K562 (cell line): Measurements from ENCODE around the gene POLR2B. TPM values are rescaled to one million over a fixed set of nuclear protein-coding genes. Genes with fewer than 3 reads are reported as not detected.

Source experiments
- ATAC-seq: fragments of 200-7000 bp; cut with Tn5 transposase; 3 replicates; pipeline ENCODE4 v1.9.1; 2020; ENCODE audit warnings: moderate library complexity
- BruUV-seq: library from RNA; stranded (reverse); fragments of 400-500 nt; replicated peaks from 2 replicates; lab custom pipeline; 2021; lab: Mats Ljungman, UMichigan
- CTCF ChIA-PET: fragments of 300-600 bp; formaldehyde crosslinking; extraction: SDS; loops from one replicate; lab custom pipeline; 2021; ENCODE audit warnings: low intra/inter-chr PET ratio; lab: Yijun Ruan, JAX
- POLR2A ChIA-PET: fragments of 300-600, 350-650 bp; sonication (Branson Sonifier 250); formaldehyde crosslinking; extraction: SDS; loops from one replicate; lab custom pipeline; 2021; ENCODE audit warnings: antibody characterized with exemption, inconsistent platforms; lab: Yijun Ruan, JAX
- DNase-seq, 4 experiments: peaks; one replicate each; pipeline versions ENCODE4 v3.0.0 to v3.0.0-alpha.2; 2011 to 2018; ENCODE audit warnings: low spot score in 3 of 4, mixed read lengths in 3 of 4; ENCODE audit errors: extremely low read depth in 1 of 4
- FAIRE-seq: peaks from 2 replicates; lab custom pipeline; 2011; peaks lifted over from hg19 to GRCh38; lab: Jason Lieb, UNC
- H2AFZ ChIP-seq: 2 replicates; pipeline ENCODE4 v1.6.0; 2011; ENCODE audit warnings: low read depth, low read length, control low read depth, inconsistent platforms
- H3K27ac ChIP-seq: fragments of 200-600 bp; 3 replicates; pipeline ENCODE4 v1.8.0; 2011; ENCODE audit warnings: low read depth, mild to moderate bottlenecking, control low read depth, inconsistent platforms, low read length, moderate library complexity, mixed read lengths; ENCODE audit errors: extremely low read depth
- H3K27me3 ChIP-seq, 2 experiments: fragments of 300-600 bp in 1 of 2; 2 replicates in 1 of 2; 3 replicates in 1 of 2; pipeline versions ENCODE4 v1.6.0 to v1.8.0; 2011; ENCODE audit warnings: inconsistent platforms in 2 of 2, low read length in 2 of 2, mild to moderate bottlenecking in 1 of 2, mixed read lengths in 1 of 2, moderate library complexity in 1 of 2; ENCODE audit not compliant: control insufficient read depth in 2 of 2, insufficient read depth in 2 of 2
- H3K36me3 ChIP-seq: fragments of 300-600 bp; 3 replicates; pipeline ENCODE4 v1.8.0; 2011; ENCODE audit warnings: mild to moderate bottlenecking, low read length, inconsistent platforms; ENCODE audit not compliant: control insufficient read depth, insufficient read depth
- H3K4me1 ChIP-seq, 2 experiments: fragments of 200-600 bp in 1 of 2; replicated peaks in 1 of 2; 2 replicates in 1 of 2; 3 replicates in 1 of 2; pipeline versions ENCODE4 v1.5.1 to v1.8.0; 2011; ENCODE audit warnings: inconsistent platforms in 2 of 2, low read length in 2 of 2, mild to moderate bottlenecking in 1 of 2, mixed read lengths in 1 of 2, moderate library complexity in 1 of 2; ENCODE audit not compliant: control insufficient read depth in 2 of 2, insufficient read depth in 2 of 2
- H3K4me2 ChIP-seq: 2 replicates; pipeline ENCODE4 v1.6.1; 2011; ENCODE audit warnings: low read length, control low read depth, inconsistent platforms, mixed read lengths; ENCODE audit not compliant: insufficient read depth
- H3K4me3 ChIP-seq: fragments of 200-600 bp; sonication (generic), shearing (Covaris generic); 2 replicates; pipeline ENCODE4 v1.5.1; 2016; ENCODE audit warnings: control low read depth, inconsistent platforms
- H3K79me2 ChIP-seq: fragments of 200-600 bp; 3 replicates; pipeline ENCODE4 v1.8.0; 2011; ENCODE audit warnings: low read length, inconsistent platforms; ENCODE audit not compliant: control insufficient read depth, insufficient read depth
- H3K9ac ChIP-seq, 2 experiments: 2 replicates each; pipeline versions ENCODE4 v1.6.0 to v1.6.1; 2011; ENCODE audit warnings: low read depth in 2 of 2, low read length in 2 of 2, control low read depth in 1 of 2, inconsistent platforms in 1 of 2, mild to moderate bottlenecking in 1 of 2, mixed read lengths in 1 of 2; ENCODE audit not compliant: insufficient read depth in 1 of 2
- H3K9me1 ChIP-seq: one replicate; pipeline ENCODE4 v1.6.0; 2011; ENCODE audit warnings: inconsistent platforms, mild to moderate bottlenecking, low read length, moderate library complexity; ENCODE audit not compliant: control insufficient read depth, insufficient read depth
- H3K9me3 ChIP-seq: replicated peaks from 2 replicates; pipeline ENCODE4 v1.5.1; 2011; ENCODE audit warnings: low read depth, low read length, inconsistent platforms; ENCODE audit not compliant: control insufficient read depth, insufficient read depth
- H4K20me1 ChIP-seq: replicated peaks from 2 replicates; pipeline ENCODE4 v1.6.1; 2011; ENCODE audit warnings: low read length, inconsistent platforms, mixed read lengths; ENCODE audit not compliant: control insufficient read depth, insufficient read depth
- WGBS: fragments of 100-300 bp; shearing (Covaris generic); methylation state at CpG from one replicate; pipeline ENCODE4 v1.1.6; 2016; ENCODE audit warnings: low coverage, mixed read lengths; ENCODE audit not compliant: insufficient coverage; ENCODE audit errors: missing lambda C conversion rate; 5-methylcytosine and 5-hydroxymethylcytosine counted together
- in situ Hi-C: fragments of 300-500 bp; cut with MboI; formaldehyde crosslinking; loops from 4 replicates; pipeline ENCODE4 v1.15.0; 2018; ENCODE audit warnings: inconsistent platforms, mixed read lengths
- intact Hi-C: fragments of 100-400 bp; cut with micrococcal nuclease; formaldehyde crosslinking; loops from 2 replicates; pipeline ENCODE4 v1.14.2; 2022
- polyA plus RNA-seq, 8 experiments: library from polyadenylated mRNA; depleted of rRNA in 4 of 8; stranded (reverse) in 5 of 8; unstranded in 3 of 8; fragments of >200 nt; fragmentation: Nextera tagmentation in 2 of 8; fragmentation: Illumina TruSeq in 1 of 8; extraction: Ambion mirVana in 2 of 8; extraction: Trizol in 1 of 8; gene quantifications; 2 replicates each; pipeline versions ENCODE4 v1.2.1 to v1.2.3, GENCODE V29; 2011 to 2014; ENCODE audit warnings: inconsistent platforms in 1 of 8, missing spikeins in 1 of 8
- total RNA-seq, 7 experiments: library from RNA; depleted of rRNA in 6 of 7; stranded (reverse); fragments of >200 nt in 6 of 7; fragmentation: Illumina TruSeq in 2 of 7; extraction: Trizol in 2 of 7; gene quantifications; 2 replicates each; pipeline versions ENCODE4 v1.2.1 to v1.2.3, GENCODE V29; 2011 to 2021; ENCODE audit warnings: low replicate concordance in 1 of 7
- TF ChIP-seq, protein P1 (sequence below), 2 experiments: IDR thresholded peaks in 1 of 2; conservative IDR thresholded peaks in 1 of 2; 2 replicates each; pipeline ENCODE4 v1.6.1; 2016; ENCODE audit warnings: low read depth in 2 of 2, mild to moderate bottlenecking in 1 of 2, missing compliant biosample characterization in 1 of 2, missing genetic modification characterization in 1 of 2, moderate library complexity in 1 of 2
- TF ChIP-seq, protein P2 (sequence below): fragments of 450-650 bp; IDR thresholded peaks from 2 replicates; pipeline ENCODE4 v1.7.0; 2016; ENCODE audit warnings: borderline replicate concordance
- TF ChIP-seq, protein P3 (sequence below): fragments of 250-450 bp; sonication (Bioruptor Pico); IDR thresholded peaks from 2 replicates; pipeline ENCODE4 v1.4.0; 2020

POLR2B gene
- total and polyA plus RNA-seq, 9 of the 15 experiments (the other 6 are each of a cell fraction or from before 2014, with no cell fraction given): 60.9 to 208 (median 142) TPM

DNA sequence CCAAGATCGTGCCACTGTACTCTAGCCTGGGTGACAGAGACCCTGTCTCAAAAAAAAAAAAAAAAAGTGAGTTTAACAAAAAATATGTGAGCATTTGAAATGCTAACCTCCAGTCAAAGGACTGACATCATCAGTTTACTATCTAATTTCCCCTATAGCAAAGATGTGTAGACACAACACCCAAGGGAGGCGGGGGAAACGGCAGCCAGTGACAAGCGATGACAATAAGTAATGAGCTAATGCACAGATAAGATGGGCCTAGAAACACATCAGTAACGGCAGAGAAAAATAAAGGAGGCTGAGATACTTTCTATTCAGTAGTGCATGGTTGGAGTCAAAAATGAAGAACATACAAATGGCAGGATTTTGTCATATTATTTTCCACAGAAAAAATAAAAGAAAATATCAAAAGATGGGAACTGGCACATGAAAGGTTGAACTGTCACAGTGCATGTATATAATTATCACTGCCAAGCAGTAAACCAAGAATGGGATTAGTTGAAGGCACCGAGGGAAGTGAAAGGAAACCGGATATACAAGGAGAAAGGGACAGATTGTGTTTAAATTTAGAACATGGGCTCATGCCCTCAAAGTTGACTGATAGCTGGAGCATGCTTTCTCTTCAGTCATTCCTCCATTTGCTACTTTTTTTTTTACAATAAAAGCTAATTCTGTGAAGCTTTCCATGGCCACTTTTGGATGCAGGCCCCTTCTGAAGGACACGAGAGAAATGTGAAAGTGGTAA is 89.7 kb downstream of the POLR2B start:
- ChIA-PET POLR2A (no interaction called here), CTCF (no interaction called here)
- H3K79me2 ChIP-seq: no peaks in the 10 kb centered on the region
- no peaks in the 10 kb centered on the region for H3K36me3 ChIP-seq
- intact Hi-C loops (no loop called here), in situ Hi-C loops (no loop called here)
- H4K20me1 ChIP-seq: no peaks in the 10 kb centered on the region
- no peak overlapping the region for H3K27ac ChIP-seq
- no peaks in the 10 kb centered on the region for H3K9me1 ChIP-seq
- H3K9ac ChIP-seq: no peak overlapping the region
- FAIRE-seq: no peak
- H3K9me3 ChIP-seq: no peaks in the 10 kb centered on the region
- H2AFZ ChIP-seq: no peak overlapping the region
- BruUV-seq: no TSS peak
- ATAC-seq: no peak
- no peak overlapping the region for H3K4me3 ChIP-seq
- H3K4me2 ChIP-seq: no peak overlapping the region
- DNase-seq: no peak
- H3K4me1 ChIP-seq: no peaks in the 10 kb centered on the region
- TF ChIP-seq, protein P1, sequence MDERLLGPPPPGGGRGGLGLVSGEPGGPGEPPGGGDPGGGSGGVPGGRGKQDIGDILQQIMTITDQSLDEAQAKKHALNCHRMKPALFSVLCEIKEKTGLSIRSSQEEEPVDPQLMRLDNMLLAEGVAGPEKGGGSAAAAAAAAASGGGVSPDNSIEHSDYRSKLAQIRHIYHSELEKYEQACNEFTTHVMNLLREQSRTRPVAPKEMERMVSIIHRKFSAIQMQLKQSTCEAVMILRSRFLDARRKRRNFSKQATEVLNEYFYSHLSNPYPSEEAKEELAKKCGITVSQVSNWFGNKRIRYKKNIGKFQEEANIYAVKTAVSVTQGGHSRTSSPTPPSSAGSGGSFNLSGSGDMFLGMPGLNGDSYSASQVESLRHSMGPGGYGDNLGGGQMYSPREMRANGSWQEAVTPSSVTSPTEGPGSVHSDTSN (CRISPR knock-in tag; IDR thresholded peaks at IDR 0.05; ENCODE audit: low read depth): no peak
- TF ChIP-seq, protein P1 (tag; conservative IDR thresholded peaks at IDR 0.05; ENCODE audit: low read depth): peak; percentile 46; the same call in 1 of the 2 replicates
- TF ChIP-seq, protein P2, sequence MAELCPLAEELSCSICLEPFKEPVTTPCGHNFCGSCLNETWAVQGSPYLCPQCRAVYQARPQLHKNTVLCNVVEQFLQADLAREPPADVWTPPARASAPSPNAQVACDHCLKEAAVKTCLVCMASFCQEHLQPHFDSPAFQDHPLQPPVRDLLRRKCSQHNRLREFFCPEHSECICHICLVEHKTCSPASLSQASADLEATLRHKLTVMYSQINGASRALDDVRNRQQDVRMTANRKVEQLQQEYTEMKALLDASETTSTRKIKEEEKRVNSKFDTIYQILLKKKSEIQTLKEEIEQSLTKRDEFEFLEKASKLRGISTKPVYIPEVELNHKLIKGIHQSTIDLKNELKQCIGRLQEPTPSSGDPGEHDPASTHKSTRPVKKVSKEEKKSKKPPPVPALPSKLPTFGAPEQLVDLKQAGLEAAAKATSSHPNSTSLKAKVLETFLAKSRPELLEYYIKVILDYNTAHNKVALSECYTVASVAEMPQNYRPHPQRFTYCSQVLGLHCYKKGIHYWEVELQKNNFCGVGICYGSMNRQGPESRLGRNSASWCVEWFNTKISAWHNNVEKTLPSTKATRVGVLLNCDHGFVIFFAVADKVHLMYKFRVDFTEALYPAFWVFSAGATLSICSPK: no peak
- TF ChIP-seq, protein P3, sequence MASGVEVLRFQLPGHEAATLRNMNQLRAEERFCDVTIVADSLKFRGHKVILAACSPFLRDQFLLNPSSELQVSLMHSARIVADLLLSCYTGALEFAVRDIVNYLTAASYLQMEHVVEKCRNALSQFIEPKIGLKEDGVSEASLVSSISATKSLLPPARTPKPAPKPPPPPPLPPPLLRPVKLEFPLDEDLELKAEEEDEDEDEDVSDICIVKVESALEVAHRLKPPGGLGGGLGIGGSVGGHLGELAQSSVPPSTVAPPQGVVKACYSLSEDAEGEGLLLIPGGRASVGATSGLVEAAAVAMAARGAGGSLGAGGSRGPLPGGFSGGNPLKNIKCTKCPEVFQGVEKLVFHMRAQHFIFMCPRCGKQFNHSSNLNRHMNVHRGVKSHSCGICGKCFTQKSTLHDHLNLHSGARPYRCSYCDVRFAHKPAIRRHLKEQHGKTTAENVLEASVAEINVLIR (CRISPR knock-in tag): no peak
- under 1% methylated on average over 8 of the region's 8 CpGs for WGBS
- peaks cover 4 to 18% of the 10 kb centered on the region in 2 experiments; a peak in 3 of 5 replicates for H3K27me3 ChIP-seq
